Body of pancreas (tissue), 4 donors: ENCODE data around the gene RAET1G. TPM values are rescaled to one million over a fixed set of nuclear protein-coding genes. Genes with fewer than 3 reads are reported as not detected.

Experiments
- ATAC-seq: fragments of 150-250 bp; one replicate; pipeline ENCODE4 v1.9.1; 2016
- DNase-seq, 4 donors: peaks; one replicate each; pipeline ENCODE4 v3.0.0-alpha.2; 2019
- H3K27ac ChIP-seq, 4 donors: fragments of 200-600 bp; sonication (generic); 1 replicate in 3 of 4; 2 replicates in 1 of 4; pipeline versions ENCODE4 v1.5.1 to v1.6.1; 2016 to 2019; ENCODE audit warnings: mild to moderate bottlenecking in 1 of 4, mixed read lengths in 1 of 4, moderate library complexity in 1 of 4
- H3K27me3 ChIP-seq, 2 donors: fragments of 200-600 bp; sonication (generic); one replicate each; pipeline ENCODE4 v1.6.0; 2016; ENCODE audit warnings: mild to moderate bottlenecking in 1 of 2
- H3K36me3 ChIP-seq, 2 donors: fragments of 200-600 bp; sonication (generic); replicated peaks in 1 of 2; 2 replicates each; pipeline ENCODE4 v1.5.1; 2016; ENCODE audit warnings: low read depth in 2 of 2; ENCODE audit not compliant: insufficient read depth in 1 of 2
- H3K4me1 ChIP-seq: fragments of 200-600 bp; sonication (generic); one replicate; pipeline ENCODE4 v1.6.0; 2016
- H3K4me3 ChIP-seq, 2 donors: fragments of 200-600 bp; sonication (generic); 1 replicate in 1 of 2; 2 replicates in 1 of 2; pipeline ENCODE4 v1.5.1; 2016 to 2019
- H3K9me3 ChIP-seq, 3 donors: fragments of 200-600 bp; sonication (generic); 1 replicate in 2 of 3; 2 replicates in 1 of 3; pipeline ENCODE4 v1.5.1; 2016
- CTCF ChIP-seq, 7 experiments: fragments of 450-650 bp in 4 of 7; fragments of 200-600 bp in 3 of 7; sonication (generic) in 3 of 7; IDR thresholded peaks; one replicate each; pipeline ENCODE4 v1.5.1; 2016 to 2019; ENCODE audit warnings: antibody characterized with exemption in 7 of 7
- POLR2A ChIP-seq, 3 donors: fragments of 450-650 bp; IDR thresholded peaks; one replicate each; pipeline ENCODE4 v1.6.1; 2016; ENCODE audit warnings: antibody characterized with exemption in 3 of 3, mild to moderate bottlenecking in 2 of 3
- WGBS, 2 donors: methylation state at CpG; one replicate each; pipeline ENCODE4 v1.1.5; 2017; 5-methylcytosine and 5-hydroxymethylcytosine counted together
- intact Hi-C: fragments of 100-400 bp; cut with DNase I; formaldehyde crosslinking; loops from one replicate; pipeline ENCODE4 v1.15.1; 2023
- total RNA-seq, 2 donors: library from RNA; depleted of rRNA; stranded (reverse); fragments of >200 nt; gene quantifications; one replicate each; pipeline ENCODE4 v1.1.0, GENCODE V29; 2016

Gene RAET1G
- total RNA-seq, 2 donors from 2014 or later = not detected

GRCh38 chr6:149934249-149935156, 11.6 kb upstream of the RAET1G start:
- intact Hi-C loops = loop anchor here (5.0 kb wide), 1 partner anchor 83 kb away; no protein-coding TSS in a partner anchor
- ATAC-seq (peak; percentile 78), DNase-seq (peak; percentile 72 to 78 (median 76))
- WGBS, 2 donors = 15 to 24% methylated on average over 11 of the region's 11 CpGs
- Histone ChIP-seq H3K27ac (no peak overlapping the region), H3K36me3 (no peaks in the 10 kb centered on the region), H3K4me1 (peaks cover 13% of the 10 kb centered on the region), H3K9me3 (no peaks in the 10 kb centered on the region), H3K4me3 (no peak overlapping the region), H3K27me3 (peaks cover 0 to 32% of the 10 kb centered on the region in 2 donors)
- TF ChIP-seq CTCF (IDR thresholded peaks at IDR 0.05) (peak; percentile 68 to 87 (median 82)), POLR2A (IDR thresholded peaks at IDR 0.05) (no peak)

GRCh38 chr6:149933461-149933860, 10.5 kb upstream of the RAET1G start:
- ATAC-seq (no peak), DNase-seq (no peak)
- Histone ChIP-seq H3K27me3 (peaks cover 0 to 22% of the 10 kb centered on the region in 2 donors), H3K4me1 (peaks cover 5% of the 10 kb centered on the region), H3K36me3 (no peaks in the 10 kb centered on the region), H3K9me3 (no peaks in the 10 kb centered on the region), H3K4me3 (no peak overlapping the region), H3K27ac (no peak overlapping the region)
- 28 to 32% methylated on average over 3 of the region's 3 CpGs for whole genome bisulfite sequencing, 2 donors
- TF ChIP-seq CTCF (IDR thresholded peaks at IDR 0.05) (no peak), POLR2A (IDR thresholded peaks at IDR 0.05) (no peak)
- intact Hi-C loops = loop anchor here (5.0 kb wide), 1 partner anchor 84 kb away; no protein-coding TSS in a partner anchor

- no peak overlapping the region for H3K27ac ChIP-seq
- DNase-seq (no peak), ATAC-seq (no peak)
- no peak overlapping the region for H3K4me3 ChIP-seq
- H3K4me1 ChIP-seq = peaks cover under 1% of the 10 kb centered on the region
- H3K36me3 ChIP-seq = no peaks in the 10 kb centered on the region
- no peaks in the 10 kb centered on the region for H3K9me3 ChIP-seq
- intact Hi-C loops = loop anchor here (5.0 kb wide), 1 partner anchor 84 kb away; no protein-coding TSS in a partner anchor
- H3K27me3 ChIP-seq = peaks cover 0 to 22% of the 10 kb centered on the region in 2 donors
- 34 to 46% methylated on average over 5 of the region's 5 CpGs for WGBS, 2 donors
- TF ChIP-seq CTCF (IDR thresholded peaks at IDR 0.05) (no peak), POLR2A (IDR thresholded peaks at IDR 0.05) (no peak)
Observed at GRCh38 chr6:149933036-149933435, 10.1 kb upstream of the RAET1G start.

GRCh38 chr6:149931501-149931900, 8.6 kb upstream of the RAET1G start:
- TF ChIP-seq POLR2A (IDR thresholded peaks at IDR 0.05) (no peak), CTCF (IDR thresholded peaks at IDR 0.05) (no peak)
- DNase-seq (no peak), ATAC-seq (no peak)
- no peak overlapping the region for H3K27ac ChIP-seq
- peaks cover 0 to 13% of the 10 kb centered on the region in 2 donors for H3K27me3 ChIP-seq
- H3K4me3 ChIP-seq = no peak overlapping the region
- intact Hi-C loops = loop anchor here (5.0 kb wide), 1 partner anchor 86 kb away; no protein-coding TSS in a partner anchor
- no peaks in the 10 kb centered on the region for H3K36me3 ChIP-seq
- H3K4me1 ChIP-seq = no peaks in the 10 kb centered on the region
- 60 to 64% methylated on average over 6 of the region's 6 CpGs for WGBS, 2 donors
- no peaks in the 10 kb centered on the region for H3K9me3 ChIP-seq
